Measurements from ENCODE around the gene SKI.

Gene SKI

DNA sequence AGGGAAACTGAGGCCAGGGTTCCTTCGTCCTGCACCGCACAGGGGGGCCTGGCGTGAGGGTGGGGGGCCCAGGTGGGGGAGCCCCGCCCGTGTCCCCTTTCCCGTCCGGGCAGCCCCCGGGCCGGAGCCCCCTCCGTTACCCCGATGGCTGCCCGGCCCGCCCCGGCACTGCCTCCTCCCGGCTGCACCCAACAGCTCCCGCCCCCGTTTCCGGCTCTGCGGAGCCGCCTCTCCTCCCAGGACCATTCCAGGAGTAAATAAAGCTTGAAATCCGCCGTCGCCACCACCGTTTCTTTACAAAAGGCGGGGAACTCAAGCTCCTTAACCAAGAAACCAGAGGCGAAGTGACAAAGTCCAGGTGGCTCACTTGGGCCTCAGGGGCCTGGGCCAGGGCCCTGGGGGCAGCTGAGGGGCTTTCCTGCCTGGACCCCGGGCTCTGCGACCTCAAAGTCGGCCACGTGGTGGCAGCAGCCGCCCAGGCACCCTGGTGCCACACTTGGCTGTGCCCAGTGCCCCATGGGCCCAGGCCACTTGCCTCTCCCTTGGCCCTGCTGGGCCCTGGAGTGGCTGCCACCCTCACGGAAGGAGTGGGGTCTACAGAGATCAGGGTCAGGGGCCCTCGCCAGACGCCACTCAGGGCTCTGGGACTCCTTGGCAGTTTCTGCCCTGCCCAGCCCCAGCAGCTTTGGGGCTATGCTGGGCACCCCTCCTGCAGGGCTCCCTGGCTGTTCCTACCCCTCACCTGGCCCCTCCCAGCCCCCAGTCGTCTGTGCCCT lies 33.0 kb upstream of the SKI start:
- H3K9me3 ChIP-seq (ENCODE audit: control insufficient read depth, insufficient read depth, low read depth, low read length), result no peaks in the 10 kb centered on the region

GRCh38 chr1:2195785-2196184 lies 32.3 kb upstream of the SKI start:
- Histone ChIP-seq H3K4me1 (ENCODE audit: control insufficient read depth, insufficient read depth, low read length) (peaks cover 13% of the 10 kb centered on the region), H3K9ac (ENCODE audit: low read length) (no peak overlapping the region), H3K36me3 (ENCODE audit: control insufficient read depth, insufficient read depth, low read length) (peaks cover 11% of the 10 kb centered on the region; the same call in 1 of the 2 replicates), H3K27ac (ENCODE audit: low read depth, low read length) (peak overlapping the region; percentile 50; the same call in 1 of the 2 replicates), H3K4me3 (ENCODE audit: low read depth, low read length) (no peak overlapping the region), H3K9me3 (ENCODE audit: control insufficient read depth, insufficient read depth, low read depth, low read length) (no peaks in the 10 kb centered on the region), H3K27me3 (ENCODE audit: control insufficient read depth, insufficient read depth, low read length) (no peaks in the 10 kb centered on the region)

More for the DNA sequence above, 33.0 kb upstream of the SKI start:
- Histone ChIP-seq H3K4me3 (ENCODE audit: low read depth, low read length) (peak overlapping the region; percentile 50), H3K36me3 (ENCODE audit: control insufficient read depth, insufficient read depth, low read length) (peaks cover 11% of the 10 kb centered on the region; the same call in 1 of the 2 replicates), H3K27me3 (ENCODE audit: control insufficient read depth, insufficient read depth, low read length) (no peaks in the 10 kb centered on the region), H3K27ac (ENCODE audit: low read depth, low read length) (peak overlapping the region; percentile 50; the same call in 1 of the 2 replicates), H3K4me1 (ENCODE audit: control insufficient read depth, insufficient read depth, low read length) (peaks cover 20% of the 10 kb centered on the region), H3K9ac (ENCODE audit: low read length) (peak overlapping the region; percentile 14)

GRCh38 chr1:2196901-2197638 lies 31.0 kb upstream of the SKI start:
- Histone ChIP-seq H3K4me1 (ENCODE audit: control insufficient read depth, insufficient read depth, low read length) (peaks cover 12% of the 10 kb centered on the region), H3K4me3 (ENCODE audit: low read depth, low read length) (no peak overlapping the region), H3K27ac (ENCODE audit: low read depth, low read length) (no peak overlapping the region), H3K9ac (ENCODE audit: low read length) (no peak overlapping the region), H3K36me3 (ENCODE audit: control insufficient read depth, insufficient read depth, low read length) (peaks cover 9% of the 10 kb centered on the region; the same call in 1 of the 2 replicates), H3K9me3 (ENCODE audit: control insufficient read depth, insufficient read depth, low read depth, low read length) (no peaks in the 10 kb centered on the region), H3K27me3 (ENCODE audit: control insufficient read depth, insufficient read depth, low read length) (no peaks in the 10 kb centered on the region)

- no peaks in the 10 kb centered on the region for H3K9me3 ChIP-seq (ENCODE audit: control insufficient read depth, insufficient read depth, low read depth, low read length)
- 0 out of 2 replicates have a peak, but pooled peaks cover 2% of the 10 kb centered on the region for H3K36me3 ChIP-seq (ENCODE audit: control insufficient read depth, insufficient read depth, low read length)
- no peak overlapping the region for H3K4me3 ChIP-seq (ENCODE audit: low read depth, low read length)
- H3K27ac ChIP-seq (ENCODE audit: low read depth, low read length), result no peak overlapping the region
- no peak overlapping the region for H3K9ac ChIP-seq (ENCODE audit: low read length)
- H3K4me1 ChIP-seq (ENCODE audit: control insufficient read depth, insufficient read depth, low read length), result peaks cover 12% of the 10 kb centered on the region
- no peaks in the 10 kb centered on the region for H3K27me3 ChIP-seq (ENCODE audit: control insufficient read depth, insufficient read depth, low read length)
These were observed 30.4 kb upstream of the SKI start for GRCh38 chr1:2197707-2198165.

- Histone ChIP-seq H3K9ac (ENCODE audit: low read length) (peak overlapping the region; percentile 14), H3K9me3 (ENCODE audit: control insufficient read depth, insufficient read depth, low read depth, low read length) (no peaks in the 10 kb centered on the region), H3K4me3 (ENCODE audit: low read depth, low read length) (0 out of 2 replicates have a peak overlapping the region, but pooled peaks have one; percentile 59), H3K27ac (ENCODE audit: low read depth, low read length) (no peak overlapping the region), H3K4me1 (ENCODE audit: control insufficient read depth, insufficient read depth, low read length) (peaks cover 8% of the 10 kb centered on the region), H3K27me3 (ENCODE audit: control insufficient read depth, insufficient read depth, low read length) (no peaks in the 10 kb centered on the region), H3K36me3 (ENCODE audit: control insufficient read depth, insufficient read depth, low read length) (no peaks in the 10 kb centered on the region)
These were observed 29.5 kb upstream of the SKI start for GRCh38 chr1:2198571-2198970.

GRCh38 chr1:2199042-2199810 lies 28.9 kb upstream of the SKI start:
- H3K9ac ChIP-seq (ENCODE audit: low read length), result peak overlapping the region; percentile 14
- no peaks in the 10 kb centered on the region for H3K27me3 ChIP-seq (ENCODE audit: control insufficient read depth, insufficient read depth, low read length)
- peaks cover 10% of the 10 kb centered on the region for H3K4me1 ChIP-seq (ENCODE audit: control insufficient read depth, insufficient read depth, low read length)
- no peaks in the 10 kb centered on the region for H3K36me3 ChIP-seq (ENCODE audit: control insufficient read depth, insufficient read depth, low read length)
- H3K9me3 ChIP-seq (ENCODE audit: control insufficient read depth, insufficient read depth, low read depth, low read length), result no peaks in the 10 kb centered on the region
- H3K27ac ChIP-seq (ENCODE audit: low read depth, low read length), result no peak overlapping the region
- H3K4me3 ChIP-seq (ENCODE audit: low read depth, low read length), result peak overlapping the region; percentile 59

- H3K27ac ChIP-seq (ENCODE audit: low read depth, low read length), result no peak overlapping the region
- no peaks in the 10 kb centered on the region for H3K9me3 ChIP-seq (ENCODE audit: control insufficient read depth, insufficient read depth, low read depth, low read length)
- H3K9ac ChIP-seq (ENCODE audit: low read length), result no peak overlapping the region
- H3K4me1 ChIP-seq (ENCODE audit: control insufficient read depth, insufficient read depth, low read length), result peaks cover 14% of the 10 kb centered on the region
- H3K36me3 ChIP-seq (ENCODE audit: control insufficient read depth, insufficient read depth, low read length), result no peaks in the 10 kb centered on the region
- no peaks in the 10 kb centered on the region for H3K27me3 ChIP-seq (ENCODE audit: control insufficient read depth, insufficient read depth, low read length)
- H3K4me3 ChIP-seq (ENCODE audit: low read depth, low read length), result no peak overlapping the region
These were observed 27.7 kb upstream of the SKI start for GRCh38 chr1:2200308-2200943.

DNA sequence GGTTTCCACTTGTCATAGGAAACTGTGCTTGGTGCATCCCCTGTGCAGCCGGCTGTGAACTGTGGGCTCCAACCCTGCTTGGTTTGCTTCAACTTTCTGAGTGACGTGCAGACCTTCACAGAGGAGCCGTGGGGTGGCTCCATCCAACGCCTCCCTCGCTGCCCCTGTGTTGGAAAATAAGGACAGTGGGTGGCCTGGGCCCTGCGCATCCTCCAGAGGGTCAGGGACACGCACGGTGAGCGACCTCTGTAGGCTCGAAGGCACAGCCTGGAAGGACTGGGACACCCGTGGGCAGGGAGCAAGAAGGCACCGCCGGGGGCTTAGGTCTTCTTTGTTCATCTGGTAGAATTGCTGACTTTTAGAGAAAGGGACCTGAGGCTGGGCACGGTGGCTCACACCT lies 27.1 kb upstream of the SKI start:
- H3K9me3 ChIP-seq (ENCODE audit: control insufficient read depth, insufficient read depth, low read depth, low read length), result no peaks in the 10 kb centered on the region
- H3K36me3 ChIP-seq (ENCODE audit: control insufficient read depth, insufficient read depth, low read length), result no peaks in the 10 kb centered on the region
- H3K9ac ChIP-seq (ENCODE audit: low read length), result no peak overlapping the region
- H3K4me1 ChIP-seq (ENCODE audit: control insufficient read depth, insufficient read depth, low read length), result peaks cover 20% of the 10 kb centered on the region
- no peak overlapping the region for H3K27ac ChIP-seq (ENCODE audit: low read depth, low read length)
- peaks cover 6% of the 10 kb centered on the region for H3K27me3 ChIP-seq (ENCODE audit: control insufficient read depth, insufficient read depth, low read length)
- no peak overlapping the region for H3K4me3 ChIP-seq (ENCODE audit: low read depth, low read length)

GRCh38 chr1:2202008-2202575 lies 26.0 kb upstream of the SKI start:
- Histone ChIP-seq H3K27ac (ENCODE audit: low read depth, low read length) (no peak overlapping the region), H3K9ac (ENCODE audit: low read length) (no peak overlapping the region), H3K27me3 (ENCODE audit: control insufficient read depth, insufficient read depth, low read length) (peaks cover 8% of the 10 kb centered on the region)

More at GRCh38 chr1:2202008-2202575, 26.0 kb upstream of the SKI start:
- no peaks in the 10 kb centered on the region for H3K36me3 ChIP-seq (ENCODE audit: control insufficient read depth, insufficient read depth, low read length)
- H3K4me1 ChIP-seq (ENCODE audit: control insufficient read depth, insufficient read depth, low read length), result peaks cover 23% of the 10 kb centered on the region
- no peak overlapping the region for H3K4me3 ChIP-seq (ENCODE audit: low read depth, low read length)
- no peaks in the 10 kb centered on the region for H3K9me3 ChIP-seq (ENCODE audit: control insufficient read depth, insufficient read depth, low read depth, low read length)

Measured in HUES6 (cell line).